Heart left ventricle (tissue), 16 donors: ENCODE data around the gene LMAN2L. TPM values are rescaled to one million over a fixed set of nuclear protein-coding genes. Genes with fewer than 3 reads are reported as not detected.

ENCODE experiments used
- ATAC-seq, 4 donors: fragments of 200-7000 bp; cut with Tn5 transposase; one replicate each; pipeline ENCODE4 v1.9.1; 2020 to 2022; ENCODE audit warnings: moderate library complexity in 4 of 4, mild to moderate bottlenecking in 3 of 4, moderate number of reproducible peaks in 1 of 4
- DNase-seq, 5 donors: peaks; one replicate each; pipeline ENCODE4 v3.0.0-alpha.2; 2020
- H3K27ac ChIP-seq, 12 donors: fragments of 200-600 bp; sonication (generic) in 4 of 12; one replicate each; pipeline versions ENCODE4 v1.5.0 to v1.8.0; 2016 to 2022; ENCODE audit warnings: mild to moderate bottlenecking in 2 of 12
- H3K27me3 ChIP-seq, 9 donors: fragments of 200-600 bp; sonication (generic) in 2 of 9; one replicate each; pipeline versions ENCODE4 v1.5.1 to v1.8.0; 2016 to 2022; ENCODE audit warnings: mild to moderate bottlenecking in 3 of 9
- H3K36me3 ChIP-seq, 9 donors: fragments of 200-600 bp; sonication (generic) in 2 of 9; one replicate each; pipeline versions ENCODE4 v1.5.0 to v1.8.0; 2018 to 2022; ENCODE audit warnings: mild to moderate bottlenecking in 2 of 9
- H3K4me1 ChIP-seq, 12 donors: fragments of 200-600 bp; sonication (generic) in 4 of 12; one replicate each; pipeline versions ENCODE4 v1.5.0 to v1.8.0; 2016 to 2022; ENCODE audit warnings: mild to moderate bottlenecking in 3 of 12
- H3K4me3 ChIP-seq, 12 donors: fragments of 200-600 bp; sonication (generic) in 4 of 12; one replicate each; pipeline versions ENCODE4 v1.5.0 to v1.8.0; 2017 to 2022; ENCODE audit warnings: mild to moderate bottlenecking in 9 of 12, moderate library complexity in 4 of 12
- H3K9me3 ChIP-seq, 12 donors: fragments of 200-600 bp; sonication (generic) in 4 of 12; one replicate each; pipeline versions ENCODE4 v1.5.0 to v1.8.0; 2016 to 2022; ENCODE audit warnings: mild to moderate bottlenecking in 1 of 12
- POLR2A ChIP-seq, 2 donors: fragments of 450-650 bp; IDR thresholded peaks; one replicate each; pipeline ENCODE4 v1.6.1; 2017; ENCODE audit warnings: antibody characterized with exemption in 2 of 2, mild to moderate bottlenecking in 2 of 2, moderate library complexity in 2 of 2
- WGBS, 4 donors: extraction: QIAGEN DNeasy Blood & Tissue Kit in 2 of 4; methylation state at CpG; one replicate each; pipeline versions ENCODE4 v1.1.5 to v1.1.7; 2013 to 2018; 5-methylcytosine and 5-hydroxymethylcytosine counted together
- intact Hi-C, 10 donors: fragments of 100-400 bp; cut with DNase I; formaldehyde crosslinking; loops; one replicate each; pipeline versions ENCODE4 v1.11.1 to v1.14.2; 2022
- polyA plus RNA-seq, 2 donors: library from polyadenylated mRNA; stranded (reverse); fragments of 200-250 nt; gene quantifications; one replicate each; pipeline ENCODE4 v1.2.3, GENCODE V29; 2013
- total RNA-seq, 9 donors: library from RNA; depleted of rRNA in 2 of 9; stranded (reverse); fragments of >200 nt in 2 of 9; fragmentation: NEBNext Ultra II Directional in 3 of 9; extraction: Animal tissue kit (Norgen Biotek cat#: 25700) in 3 of 9; gene quantifications; one replicate each; pipeline versions ENCODE4 v1.1.0 to v1.2.4, GENCODE V29; 2016 to 2023
- TF ChIP-seq, protein P1 (sequence below), 12 donors: fragments of 200-600 bp; sonication (generic) in 4 of 12; IDR thresholded peaks; one replicate each; pipeline versions ENCODE4 v1.5.0 to v1.8.0; 2018 to 2022; ENCODE audit warnings: antibody characterized with exemption in 12 of 12, mild to moderate bottlenecking in 5 of 12
- donor health status: ischemic (EF 13 %, LVEDD 7.1; RV severe dilation, severe dysfunction).
- donor health status: healthy with polysubstance abuse.
- donor health status: DM: no; HTN: yes; CAD: no.
- donor health status: DM: no; HTN: no; CAD: no.
- donor health status: ischemic (EF 25% LVEDD 6.9; RV normal size, moderate dysfunction).
- donor health status: ischemic (EF 25% LVEDD 5.7; RV mildly dilated, moderate dysfunction).
- donor health status: healthy.
- donor health status: DM: yes; HTN: yes; CAD: no.
- donor health status: ischemic (EF 35%, LVEDD 5.7; RV mildly dilated, moderate dysfunction).
- donor health status: nonischemic (EF 11% LVEDD 7.7; RV severe dilation, severe dysfunction).
- donor health status: DM: yes; HTN: yes; CAD: no.
- donor health status: PGD.
- donor health status: ischemic (EF 29% LVEDD 5.4; RV normal size, mild dysfunction).
- donor health status: nonischemic (EF 23%, LVEDD 6.1; RV moderate dilation, normal function).

LMAN2L gene
- total and polyA plus RNA-seq, 11 donors = 11.3 to 38.5 (median 20.5) TPM

DNA sequence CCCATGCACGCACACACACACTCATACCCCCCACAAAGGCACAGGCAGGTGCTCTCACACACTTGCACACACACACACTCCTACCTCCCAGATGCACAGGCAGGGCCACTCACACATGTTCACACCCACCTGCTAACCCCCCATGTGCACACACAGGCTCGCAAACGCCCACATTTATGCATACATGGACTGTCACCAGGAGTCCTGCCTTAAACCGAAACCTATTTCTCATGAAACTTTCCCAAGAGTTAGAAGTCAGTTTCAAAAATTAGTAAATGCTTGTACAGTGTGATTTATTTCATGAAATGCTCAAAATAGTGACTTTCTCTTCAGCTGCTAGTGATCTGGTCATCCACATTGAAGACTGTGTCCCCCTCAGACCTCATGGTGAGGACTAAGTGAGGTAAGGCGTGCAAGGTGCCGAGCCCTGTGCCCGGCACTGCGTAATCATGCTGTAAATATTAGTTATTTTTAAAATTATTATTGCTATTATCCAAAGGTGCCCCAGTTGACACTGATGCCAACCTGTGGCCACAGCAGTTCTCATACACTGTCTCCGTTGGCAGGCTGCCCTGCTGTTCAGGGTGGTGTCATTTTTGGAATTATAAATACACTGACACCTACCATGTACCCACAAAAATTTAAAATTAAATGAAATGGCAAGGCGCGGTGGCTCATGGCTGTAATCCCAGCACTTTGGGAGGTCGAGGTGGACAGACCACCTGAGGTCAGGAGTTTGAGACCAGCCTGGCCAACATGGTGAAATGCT is 33.2 kb upstream of the LMAN2L start:
- intact Hi-C loops = no loop called here
- no peaks in the 10 kb centered on the region for H3K27me3 ChIP-seq
- no peaks in the 10 kb centered on the region for H3K9me3 ChIP-seq
- no peak for TF ChIP-seq POLR2A (IDR thresholded peaks at IDR 0.05)
- TF ChIP-seq, protein P1, sequence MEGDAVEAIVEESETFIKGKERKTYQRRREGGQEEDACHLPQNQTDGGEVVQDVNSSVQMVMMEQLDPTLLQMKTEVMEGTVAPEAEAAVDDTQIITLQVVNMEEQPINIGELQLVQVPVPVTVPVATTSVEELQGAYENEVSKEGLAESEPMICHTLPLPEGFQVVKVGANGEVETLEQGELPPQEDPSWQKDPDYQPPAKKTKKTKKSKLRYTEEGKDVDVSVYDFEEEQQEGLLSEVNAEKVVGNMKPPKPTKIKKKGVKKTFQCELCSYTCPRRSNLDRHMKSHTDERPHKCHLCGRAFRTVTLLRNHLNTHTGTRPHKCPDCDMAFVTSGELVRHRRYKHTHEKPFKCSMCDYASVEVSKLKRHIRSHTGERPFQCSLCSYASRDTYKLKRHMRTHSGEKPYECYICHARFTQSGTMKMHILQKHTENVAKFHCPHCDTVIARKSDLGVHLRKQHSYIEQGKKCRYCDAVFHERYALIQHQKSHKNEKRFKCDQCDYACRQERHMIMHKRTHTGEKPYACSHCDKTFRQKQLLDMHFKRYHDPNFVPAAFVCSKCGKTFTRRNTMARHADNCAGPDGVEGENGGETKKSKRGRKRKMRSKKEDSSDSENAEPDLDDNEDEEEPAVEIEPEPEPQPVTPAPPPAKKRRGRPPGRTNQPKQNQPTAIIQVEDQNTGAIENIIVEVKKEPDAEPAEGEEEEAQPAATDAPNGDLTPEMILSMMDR (IDR thresholded peaks at IDR 0.05) = no peak
- DNase-seq (peak in 1 of 5 donors; percentile 50), ATAC-seq (no peak)
- H3K36me3 ChIP-seq = no peaks in the 10 kb centered on the region
- 82 to 91% (median 85%) methylated on average over 12 of the region's 12 CpGs for WGBS, 4 donors
- H3K27ac ChIP-seq = no peak overlapping the region
- peaks cover 0 to 24% (median 5%) of the 10 kb centered on the region in 12 donors for H3K4me1 ChIP-seq
- H3K4me3 ChIP-seq = no peak overlapping the region

DNA sequence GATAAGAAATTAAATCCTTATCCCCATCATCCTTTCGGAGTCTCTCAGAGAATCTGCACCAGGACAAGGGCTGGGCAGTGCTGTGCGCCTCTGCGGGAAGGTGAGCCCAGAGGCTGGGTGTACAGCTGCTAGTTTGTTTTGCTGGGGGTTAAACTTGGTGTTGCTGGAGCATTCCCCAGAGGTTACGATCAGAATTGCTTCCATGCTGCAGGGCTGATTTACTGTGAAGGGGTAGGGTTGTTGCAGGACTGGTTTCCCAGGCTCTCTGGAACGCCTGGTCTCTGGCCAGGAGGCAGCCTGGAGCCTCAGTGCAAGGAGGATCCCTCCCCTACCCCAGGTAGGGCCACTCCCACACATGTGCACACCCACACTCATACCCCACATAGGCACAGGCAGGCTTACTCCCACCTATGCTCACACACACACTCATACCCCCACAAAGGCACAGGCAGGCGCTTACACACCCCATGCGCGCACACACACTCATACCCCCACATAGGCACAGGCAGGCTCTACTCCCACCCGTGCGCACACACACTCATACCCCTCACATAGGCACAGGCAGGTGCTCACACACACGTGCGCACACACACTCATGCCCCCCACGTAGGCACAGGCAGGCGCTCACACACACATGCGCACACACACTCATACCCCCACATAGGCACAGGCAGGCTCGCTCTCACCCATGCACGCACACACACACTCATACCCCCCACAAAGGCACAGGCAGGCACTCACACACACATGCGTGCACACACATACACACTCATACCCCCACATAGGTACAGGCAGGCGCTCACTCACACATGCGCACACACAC is 32.1 kb upstream of the LMAN2L start:
- H3K36me3 ChIP-seq = peaks cover 0 to 4% (median 0%) of the 10 kb centered on the region in 9 donors
- H3K27ac ChIP-seq = no peak overlapping the region
- ATAC-seq = no peak
- DNase-seq = no peak
- H3K27me3 ChIP-seq = no peaks in the 10 kb centered on the region
- intact Hi-C loops = no loop called here
- no peak overlapping the region for H3K4me3 ChIP-seq
- TF ChIP-seq POLR2A (IDR thresholded peaks at IDR 0.05) = no peak
- TF ChIP-seq, protein P1 (IDR thresholded peaks at IDR 0.05) = no peak
- H3K9me3 ChIP-seq = no peaks in the 10 kb centered on the region
- WGBS, 4 donors = 92 to 95% (median 93%) methylated on average over 20 of the region's 20 CpGs
- peaks cover 0 to 24% (median 5%) of the 10 kb centered on the region in 12 donors for H3K4me1 ChIP-seq

DNA sequence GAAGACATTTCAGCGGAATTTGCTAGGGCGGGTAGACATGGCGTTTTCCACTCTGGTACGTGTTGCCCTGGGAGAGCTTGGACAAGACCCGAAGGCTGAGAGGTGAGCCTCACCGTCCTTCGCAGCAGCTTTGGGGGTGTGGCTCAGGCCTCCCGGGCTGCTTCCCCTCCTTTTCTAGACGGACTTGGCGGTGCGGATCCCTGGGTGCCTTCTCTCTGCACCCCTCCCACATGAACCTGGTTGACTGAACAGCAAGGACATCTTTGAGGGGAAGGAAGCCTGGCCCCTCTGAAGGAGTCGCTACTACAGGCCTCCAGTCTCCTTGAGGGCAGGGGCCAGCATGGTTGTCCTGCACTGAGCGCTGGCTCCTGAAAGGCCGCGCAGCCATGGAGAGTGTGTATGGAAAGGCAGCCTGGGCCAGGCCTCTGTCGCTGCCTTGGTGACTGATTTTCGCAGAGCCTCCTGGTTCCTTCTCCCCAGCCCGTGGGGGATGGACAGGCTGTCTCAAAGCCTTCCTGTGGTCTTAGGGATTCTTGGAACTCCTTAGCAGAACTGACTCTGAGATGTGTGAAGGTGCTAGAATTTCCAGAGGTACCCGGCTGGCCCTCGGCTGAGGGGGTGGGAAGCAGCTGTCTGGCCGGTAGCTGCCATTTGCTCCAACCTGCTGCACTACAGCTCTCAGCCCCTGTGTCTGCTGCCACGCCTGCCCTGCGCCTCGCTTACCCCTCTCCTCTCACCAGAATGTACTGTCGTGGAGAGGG is 30.8 kb upstream of the LMAN2L start:
- peaks cover 0 to 24% (median 5%) of the 10 kb centered on the region in 12 donors for H3K4me1 ChIP-seq

More for the DNA sequence above, 30.8 kb upstream of the LMAN2L start:
- ATAC-seq (no peak), DNase-seq (no peak)
- H3K27ac ChIP-seq = peak overlapping the region in 6 of 12 donors; percentile 13 to 62 (median 42)
- intact Hi-C loops = no loop called here
- TF ChIP-seq, protein P1 (IDR thresholded peaks at IDR 0.05) = no peak
- TF ChIP-seq POLR2A (IDR thresholded peaks at IDR 0.05) = no peak
- H3K36me3 ChIP-seq = peaks cover 0 to 4% (median 0%) of the 10 kb centered on the region in 9 donors
- H3K9me3 ChIP-seq = no peaks in the 10 kb centered on the region
- 86 to 95% (median 91%) methylated on average over 20 to 25 of the region's 25 CpGs for WGBS, 4 donors
- no peak overlapping the region for H3K4me3 ChIP-seq
- H3K27me3 ChIP-seq = no peaks in the 10 kb centered on the region
